Parathyroid adenoma (tissue), 2 donors: ENCODE results near the gene KLHL6.

Source experiments
- H2AFZ ChIP-seq: fragments of 300-600 bp; sonication (generic); one replicate; pipeline ENCODE4 v1.7.0; 2017; ENCODE audit warnings: antibody characterized with exemption, mild to moderate bottlenecking
- H3K27ac ChIP-seq: fragments of 300-600 bp; sonication (generic); one replicate; pipeline ENCODE4 v1.7.0; 2017
- H3K27me3 ChIP-seq: fragments of 300-600 bp; sonication (generic); one replicate; pipeline ENCODE4 v1.7.0; 2017; ENCODE audit warnings: low read length; ENCODE audit not compliant: control insufficient read depth, insufficient read depth
- H3K36me3 ChIP-seq: fragments of 300-600 bp; sonication (generic); one replicate; pipeline ENCODE4 v1.7.0; 2017; ENCODE audit warnings: low read length; ENCODE audit not compliant: control insufficient read depth, insufficient read depth
- H3K4me1 ChIP-seq: fragments of 300-600 bp; sonication (generic); one replicate; pipeline ENCODE4 v1.7.0; 2017; ENCODE audit warnings: control low read depth
- H3K4me2 ChIP-seq: fragments of 300-600 bp; sonication (generic); one replicate; pipeline ENCODE4 v1.7.0; 2017; ENCODE audit warnings: low read length
- H3K4me3 ChIP-seq: fragments of 300-600 bp; sonication (generic); one replicate; pipeline ENCODE4 v1.7.0; 2017; ENCODE audit warnings: low read depth, low read length
- H3K79me2 ChIP-seq: fragments of 300-600 bp; sonication (generic); one replicate; pipeline ENCODE4 v1.7.0; 2017; ENCODE audit warnings: control low read depth
- H3K9ac ChIP-seq: fragments of 300-600 bp; sonication (generic); one replicate; pipeline ENCODE4 v1.7.0; 2017; ENCODE audit warnings: mild to moderate bottlenecking
- H3K9me3 ChIP-seq: fragments of 300-600 bp; sonication (generic); one replicate; pipeline ENCODE4 v1.7.0; 2017; ENCODE audit warnings: low read length; ENCODE audit not compliant: control insufficient read depth
- TF ChIP-seq, protein P1 (sequence below): fragments of 300-600 bp; sonication (generic); IDR thresholded peaks from one replicate; pipeline ENCODE4 v1.7.0; 2017; ENCODE audit warnings: antibody characterized with exemption, mild to moderate bottlenecking
- donor health status: primary hyperparathyroidism.

The KLHL6 gene

GRCh38 chr3:183579967-183580900 is 24.7 kb upstream of the KLHL6 start:
- TF ChIP-seq, protein P1, sequence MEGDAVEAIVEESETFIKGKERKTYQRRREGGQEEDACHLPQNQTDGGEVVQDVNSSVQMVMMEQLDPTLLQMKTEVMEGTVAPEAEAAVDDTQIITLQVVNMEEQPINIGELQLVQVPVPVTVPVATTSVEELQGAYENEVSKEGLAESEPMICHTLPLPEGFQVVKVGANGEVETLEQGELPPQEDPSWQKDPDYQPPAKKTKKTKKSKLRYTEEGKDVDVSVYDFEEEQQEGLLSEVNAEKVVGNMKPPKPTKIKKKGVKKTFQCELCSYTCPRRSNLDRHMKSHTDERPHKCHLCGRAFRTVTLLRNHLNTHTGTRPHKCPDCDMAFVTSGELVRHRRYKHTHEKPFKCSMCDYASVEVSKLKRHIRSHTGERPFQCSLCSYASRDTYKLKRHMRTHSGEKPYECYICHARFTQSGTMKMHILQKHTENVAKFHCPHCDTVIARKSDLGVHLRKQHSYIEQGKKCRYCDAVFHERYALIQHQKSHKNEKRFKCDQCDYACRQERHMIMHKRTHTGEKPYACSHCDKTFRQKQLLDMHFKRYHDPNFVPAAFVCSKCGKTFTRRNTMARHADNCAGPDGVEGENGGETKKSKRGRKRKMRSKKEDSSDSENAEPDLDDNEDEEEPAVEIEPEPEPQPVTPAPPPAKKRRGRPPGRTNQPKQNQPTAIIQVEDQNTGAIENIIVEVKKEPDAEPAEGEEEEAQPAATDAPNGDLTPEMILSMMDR = no peak
- no peak overlapping the region for H3K4me3 ChIP-seq
- no peak overlapping the region for H3K9ac ChIP-seq

DNA sequence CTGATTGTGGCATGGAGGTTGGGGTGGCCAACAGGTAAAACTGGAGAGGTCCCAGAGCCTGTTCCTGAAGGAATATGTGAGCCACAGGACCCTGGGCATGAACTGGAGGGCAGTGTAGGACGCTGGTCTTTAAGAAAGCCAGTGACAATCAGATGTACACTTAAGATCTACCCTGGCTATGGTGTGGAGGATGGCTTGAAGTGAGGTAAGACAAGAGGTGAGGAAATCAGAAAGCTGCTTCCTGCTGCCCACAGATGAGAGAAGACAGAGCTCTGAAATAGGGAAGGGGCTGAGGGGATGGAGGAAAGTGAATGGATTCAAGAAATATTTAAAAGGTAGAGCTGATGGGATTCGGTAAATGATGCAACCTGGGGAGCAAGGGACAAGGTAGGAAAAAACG is 22.7 kb upstream of the KLHL6 start:
- no peak overlapping the region for H3K4me2 ChIP-seq
- no peak overlapping the region for H2AFZ ChIP-seq
- H3K9me3 ChIP-seq = no peaks in the 10 kb centered on the region
- H3K4me1 ChIP-seq = no peaks in the 10 kb centered on the region
- H3K4me3 ChIP-seq = no peak overlapping the region
- H3K27me3 ChIP-seq = no peaks in the 10 kb centered on the region
- H3K36me3 ChIP-seq = no peaks in the 10 kb centered on the region
- H3K79me2 ChIP-seq = no peaks in the 10 kb centered on the region
- H3K9ac ChIP-seq = no peak overlapping the region
- TF ChIP-seq, protein P1 = no peak
- no peak overlapping the region for H3K27ac ChIP-seq

More at GRCh38 chr3:183579967-183580900, 24.7 kb upstream of the KLHL6 start:
- Histone ChIP-seq H3K4me1 (peaks cover 14% of the 10 kb centered on the region), H3K9me3 (no peaks in the 10 kb centered on the region), H3K4me2 (peak overlapping the region; percentile 27), H3K27me3 (no peaks in the 10 kb centered on the region), H3K36me3 (no peaks in the 10 kb centered on the region), H2AFZ (no peak overlapping the region), H3K79me2 (no peaks in the 10 kb centered on the region), H3K27ac (no peak overlapping the region)

GRCh38 chr3:183577346-183577745 is 21.8 kb upstream of the KLHL6 start:
- TF ChIP-seq, protein P1 = no peak
- no peaks in the 10 kb centered on the region for H3K9me3 ChIP-seq

GRCh38 chr3:183576487-183577107 is 21.1 kb upstream of the KLHL6 start:
- TF ChIP-seq, protein P1 = no peak
- H3K79me2 ChIP-seq = no peaks in the 10 kb centered on the region
- no peaks in the 10 kb centered on the region for H3K4me1 ChIP-seq
- no peaks in the 10 kb centered on the region for H3K27me3 ChIP-seq
- no peak overlapping the region for H3K27ac ChIP-seq
- no peak overlapping the region for H3K4me2 ChIP-seq
- H3K36me3 ChIP-seq = no peaks in the 10 kb centered on the region
- H3K4me3 ChIP-seq = no peak overlapping the region
- no peak overlapping the region for H2AFZ ChIP-seq
- no peak overlapping the region for H3K9ac ChIP-seq
- H3K9me3 ChIP-seq = no peaks in the 10 kb centered on the region

More at GRCh38 chr3:183577346-183577745, 21.8 kb upstream of the KLHL6 start:
- H2AFZ ChIP-seq = no peak overlapping the region
- H3K79me2 ChIP-seq = no peaks in the 10 kb centered on the region
- H3K27ac ChIP-seq = no peak overlapping the region
- no peak overlapping the region for H3K9ac ChIP-seq
- H3K4me3 ChIP-seq = no peak overlapping the region
- H3K27me3 ChIP-seq = no peaks in the 10 kb centered on the region
- no peak overlapping the region for H3K4me2 ChIP-seq
- no peaks in the 10 kb centered on the region for H3K36me3 ChIP-seq
- no peaks in the 10 kb centered on the region for H3K4me1 ChIP-seq
